GM18868 (cell line): ENCODE data around the gene IL34.

ENCODE experiments used
- ATAC-seq: cut with Tn5 transposase; IDR thresholded peaks from one replicate; pipeline ENCODE4 v1.9.1; 2021; ENCODE audit warnings: mild to moderate bottlenecking, moderate library complexity; ENCODE audit not compliant: unreplicated experiment

IL34 gene

DNA sequence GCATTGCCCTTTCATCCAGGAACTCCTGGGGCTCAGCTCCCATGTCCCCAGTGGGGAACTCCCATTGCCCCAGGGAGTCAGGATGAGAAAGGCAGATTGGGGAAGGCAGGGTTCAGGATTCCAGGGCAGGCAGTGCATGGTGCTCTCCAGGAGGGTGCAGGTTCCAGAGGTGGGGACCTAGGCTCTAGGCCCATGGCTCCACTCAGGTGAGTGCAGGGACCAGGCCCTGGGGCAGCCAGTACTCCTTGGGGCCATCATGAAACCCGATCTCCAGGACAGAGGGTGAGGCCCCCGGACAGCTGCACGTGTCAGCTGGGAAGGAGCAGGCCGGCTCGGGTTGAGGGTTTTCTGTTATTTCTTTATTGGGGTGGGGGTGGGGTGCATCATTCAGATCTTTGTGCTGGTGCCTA lies 40.7 kb downstream of the IL34 start:
- ATAC-seq = no peak

DNA sequence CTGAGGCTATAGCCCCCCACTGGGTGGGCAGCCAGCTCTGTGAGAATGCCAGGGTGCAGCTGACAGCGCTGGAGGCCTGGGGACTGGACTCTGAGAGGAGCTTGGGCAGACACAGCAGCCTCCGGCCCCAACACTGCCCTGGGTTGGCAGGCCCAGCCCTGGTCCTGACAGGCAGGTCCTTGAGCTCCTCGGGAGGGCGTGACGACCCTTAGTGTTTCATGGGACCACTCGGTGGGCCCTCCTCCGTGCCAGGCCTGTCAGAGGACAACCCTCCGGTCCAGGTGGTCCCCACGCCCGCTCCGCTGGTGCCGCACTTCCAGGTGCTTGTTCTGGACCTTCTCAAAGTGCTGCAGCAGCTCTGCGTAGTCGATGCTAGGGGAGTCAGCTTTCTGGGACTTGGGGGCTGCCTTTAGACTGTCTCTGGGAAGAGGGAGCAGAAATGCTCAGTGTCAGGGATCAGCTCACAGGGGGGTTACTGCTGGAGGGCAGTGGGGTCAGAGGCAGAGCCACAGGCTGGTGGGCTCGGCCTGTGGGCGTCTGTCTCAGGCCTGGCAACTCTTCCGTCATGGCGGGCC lies 41.4 kb downstream of the IL34 start:
- ATAC-seq = no peak

DNA sequence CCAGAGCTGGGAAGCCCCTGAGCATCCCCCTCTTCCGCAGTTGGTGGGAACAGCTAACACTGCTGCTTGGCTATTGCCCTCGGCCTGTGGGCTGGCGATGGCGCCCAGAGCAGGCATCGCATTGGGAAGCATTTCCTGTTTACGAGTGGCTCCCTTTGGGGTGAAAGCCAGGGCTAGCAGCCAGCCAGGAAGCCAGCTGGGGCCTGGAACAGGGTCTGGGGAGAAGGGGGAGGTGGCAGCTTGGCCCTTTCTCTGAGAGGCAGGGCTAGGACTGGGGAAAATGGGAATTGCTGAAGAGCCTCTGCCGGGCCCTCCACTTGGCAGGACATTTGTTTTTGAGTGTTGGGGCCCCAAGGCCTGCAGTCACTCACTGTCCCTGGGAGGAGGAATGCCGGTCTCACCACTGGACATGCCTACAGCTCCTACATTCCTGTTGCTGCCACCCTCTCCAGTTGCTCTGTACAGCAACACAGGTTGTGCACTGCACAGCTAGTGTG lies 41.9 kb downstream of the IL34 start:
- ATAC-seq = no peak

DNA sequence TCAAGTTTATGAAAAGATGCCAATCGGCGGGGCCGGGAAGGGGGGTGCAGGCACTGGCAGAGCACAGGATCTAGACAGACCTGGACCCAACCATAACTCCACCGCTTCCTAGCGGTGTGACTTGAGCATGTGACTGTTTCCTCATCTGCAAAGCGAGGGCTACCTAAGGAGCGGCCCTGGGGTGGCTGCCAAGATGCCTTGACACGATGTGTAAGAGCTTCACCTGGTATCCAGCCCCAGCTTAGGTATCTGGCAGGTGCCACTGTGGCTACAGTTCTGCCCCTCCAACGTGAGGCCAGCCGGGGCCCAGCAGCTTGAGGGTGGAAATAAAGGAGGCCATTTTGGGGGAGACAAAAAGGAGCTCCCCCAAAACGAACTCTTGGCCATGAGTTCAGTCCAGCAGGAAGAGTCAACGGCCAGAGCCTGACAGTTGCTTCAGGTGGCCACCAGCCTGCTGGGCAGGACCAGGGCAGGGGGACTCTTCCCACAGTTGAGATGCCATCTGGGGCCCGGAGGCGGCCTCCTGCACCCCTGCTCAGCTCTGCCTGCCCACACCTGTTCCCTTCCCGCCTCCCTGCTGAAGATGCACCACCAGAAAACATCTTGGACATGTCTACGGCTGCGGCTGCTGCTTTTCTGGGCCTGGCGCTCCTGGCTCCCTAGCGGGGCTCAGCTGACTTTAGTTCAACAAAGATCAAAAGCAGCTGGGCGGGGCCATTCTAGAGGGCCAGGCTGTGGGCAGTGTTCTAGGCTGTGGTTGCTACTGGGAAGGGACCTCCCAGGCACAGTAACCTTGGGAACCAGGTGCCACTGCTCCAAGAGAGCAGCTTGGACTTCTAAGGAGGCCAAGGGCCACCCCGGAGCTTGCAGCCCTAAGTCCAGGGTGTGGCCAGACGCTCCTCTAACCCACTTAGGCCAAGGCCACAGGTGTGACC lies 42.9 kb downstream of the IL34 start:
- ATAC-seq = no peak

DNA sequence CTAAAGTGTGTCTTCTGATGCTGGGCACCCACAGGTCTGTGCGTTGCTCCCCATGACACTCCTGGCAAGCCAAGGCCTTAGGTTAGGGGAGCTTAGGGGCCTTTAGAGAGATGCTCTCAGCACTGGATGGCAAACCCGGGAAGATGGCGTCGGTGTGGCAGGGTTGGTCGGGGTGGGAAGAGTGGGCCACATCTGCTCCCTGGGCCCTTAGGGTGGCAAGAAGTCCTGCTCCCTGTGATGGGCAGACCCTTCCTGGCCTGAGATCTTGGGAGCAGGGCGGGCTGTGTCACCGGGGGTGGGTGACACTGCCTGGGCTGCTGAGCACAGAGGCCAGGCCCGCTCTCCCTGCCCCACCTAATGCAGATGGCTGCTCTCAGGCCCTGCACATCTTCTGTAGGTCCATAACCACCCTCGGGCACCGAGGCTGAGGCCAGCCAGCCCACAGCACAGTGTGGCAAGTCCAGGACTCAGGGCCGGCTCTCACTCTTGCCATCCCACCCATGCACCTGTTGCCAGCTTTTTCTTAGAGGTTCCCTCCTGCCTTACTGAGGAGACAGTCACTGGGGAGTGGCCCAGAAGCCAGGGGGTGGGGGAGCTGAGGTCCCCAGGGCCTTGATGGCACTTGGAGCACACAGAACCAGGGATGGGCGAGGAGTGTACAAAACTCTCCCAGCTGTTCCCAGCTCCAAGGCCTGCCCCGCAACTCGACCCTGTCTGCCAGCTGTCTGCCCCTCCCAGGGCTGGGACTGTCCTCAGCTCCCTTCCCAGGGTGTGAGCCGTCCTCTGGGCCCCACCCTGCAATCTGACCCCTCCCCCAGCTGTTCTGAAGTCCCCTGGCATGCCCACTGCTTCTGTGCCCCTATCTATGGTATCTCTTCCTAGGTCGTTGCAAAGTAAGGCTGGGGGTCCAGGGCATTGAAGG lies 43.9 kb downstream of the IL34 start:
- no peak for ATAC-seq

DNA sequence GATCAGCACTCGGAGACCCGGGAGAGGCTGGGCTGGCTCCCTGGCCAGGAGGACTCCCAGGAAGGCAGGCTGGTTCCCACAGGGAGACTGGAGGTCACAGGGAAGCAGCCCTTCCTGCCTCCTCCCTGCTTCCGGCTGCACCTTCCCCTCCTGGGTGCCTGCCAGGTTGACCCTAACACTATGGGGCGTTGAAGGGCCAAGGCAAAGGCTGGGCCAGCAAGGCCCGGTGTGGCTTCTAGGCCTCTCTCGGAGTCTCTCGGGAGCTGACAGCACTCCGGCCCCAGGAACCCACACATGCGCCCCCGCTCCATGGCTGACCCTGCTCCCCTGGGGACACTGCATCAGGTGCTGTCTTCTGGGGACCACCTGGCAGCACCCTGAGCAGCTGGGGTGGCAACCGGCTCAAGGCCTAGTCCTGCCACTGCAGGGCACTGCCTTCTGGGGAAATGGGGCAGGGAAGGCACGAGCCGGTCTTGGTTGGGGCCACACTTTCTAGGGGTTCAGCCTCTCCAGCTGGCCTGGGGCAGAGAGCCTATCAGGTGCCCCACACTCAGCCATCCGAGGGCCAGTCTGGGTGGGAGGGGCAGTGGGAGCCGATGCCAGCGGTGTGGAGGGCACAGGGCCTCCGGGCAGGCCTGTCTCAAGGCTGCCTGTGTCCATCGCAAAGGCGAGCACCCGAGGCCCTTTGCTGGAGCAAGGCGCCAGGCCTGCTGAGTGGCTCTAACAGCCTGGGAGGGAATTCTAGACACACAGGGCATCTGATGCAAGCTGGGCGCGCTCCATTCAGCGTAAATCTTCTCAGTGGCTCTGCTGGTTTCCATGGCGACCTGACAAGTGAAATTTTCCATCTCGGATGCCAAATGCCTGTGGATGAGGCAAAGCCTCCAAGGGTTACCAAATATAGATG lies 45.1 kb downstream of the IL34 start:
- ATAC-seq = no peak

DNA sequence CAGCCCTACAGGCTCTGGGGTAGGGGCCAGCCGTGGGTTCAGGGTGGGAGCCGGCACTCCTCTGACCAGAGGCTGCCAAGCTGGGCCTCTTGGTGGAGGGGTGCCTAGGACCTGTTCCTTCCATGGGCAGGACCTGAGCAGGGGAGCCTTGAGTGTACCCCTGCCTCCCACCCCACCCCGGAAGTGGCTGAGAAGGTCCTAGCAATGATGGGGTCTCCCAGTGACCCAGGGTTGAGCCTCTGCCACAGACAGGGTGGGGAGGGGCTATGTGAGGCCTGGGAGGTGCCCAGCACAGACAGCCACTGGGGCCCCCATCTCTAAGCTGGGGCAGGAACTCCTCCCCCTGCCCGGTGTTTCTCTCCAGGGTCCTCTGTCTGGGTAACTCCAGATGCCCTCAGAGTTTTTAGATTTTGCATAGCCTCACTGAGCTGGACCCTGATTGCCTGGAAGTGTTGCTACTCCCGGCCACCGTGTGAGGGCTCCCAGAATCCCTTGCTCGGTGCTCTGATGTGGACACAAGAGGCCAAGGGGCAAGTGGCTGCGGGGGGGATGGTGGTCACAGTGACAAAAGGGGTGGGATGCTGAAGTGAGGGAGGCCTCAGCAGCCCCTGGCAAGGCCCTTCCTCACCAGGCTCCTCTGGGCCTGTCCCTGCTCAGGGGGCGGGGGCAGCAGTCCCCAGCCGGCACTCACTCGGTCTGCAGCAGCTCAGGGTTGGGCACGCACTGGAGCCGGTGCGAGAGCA lies 45.9 kb downstream of the IL34 start:
- no peak for ATAC-seq

DNA sequence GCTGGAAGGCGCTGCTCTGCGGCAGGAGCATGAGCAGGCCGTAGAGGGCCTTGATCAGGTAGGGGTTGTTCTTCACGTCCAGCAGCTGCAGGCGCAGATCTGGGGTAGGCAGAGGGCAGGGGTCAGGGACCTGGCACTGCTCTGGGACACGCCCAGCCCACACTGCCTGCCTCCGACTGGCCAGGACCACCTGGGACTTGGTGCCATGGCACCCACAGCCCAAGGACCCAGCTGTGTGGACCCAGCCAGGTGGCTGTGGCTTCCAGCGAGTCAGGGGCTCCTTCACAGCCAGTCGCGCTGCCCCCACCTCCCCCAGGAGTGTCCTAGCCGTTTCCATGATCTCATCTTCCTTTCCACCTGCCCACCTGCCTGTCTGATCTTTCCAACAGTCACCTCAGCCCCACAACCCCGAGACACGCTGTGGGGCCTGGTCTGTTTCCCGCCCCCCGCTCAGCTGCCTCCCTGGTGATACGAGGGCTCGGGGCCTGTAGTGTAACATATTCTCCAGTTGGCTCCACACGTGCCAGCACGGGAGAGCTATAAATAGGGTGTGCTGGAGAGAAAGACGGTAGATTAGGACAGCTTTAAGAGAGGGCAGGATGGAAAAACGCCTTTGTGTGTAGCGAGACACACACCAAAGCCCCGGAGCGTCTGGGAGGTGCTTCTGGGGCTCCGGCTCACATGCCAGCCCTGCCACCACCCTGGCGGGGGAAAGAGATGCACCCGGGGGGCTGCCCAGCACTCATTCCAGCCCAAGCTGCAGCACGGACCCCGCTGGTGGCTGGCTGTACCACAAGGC lies 46.7 kb downstream of the IL34 start:
- no peak for ATAC-seq

DNA sequence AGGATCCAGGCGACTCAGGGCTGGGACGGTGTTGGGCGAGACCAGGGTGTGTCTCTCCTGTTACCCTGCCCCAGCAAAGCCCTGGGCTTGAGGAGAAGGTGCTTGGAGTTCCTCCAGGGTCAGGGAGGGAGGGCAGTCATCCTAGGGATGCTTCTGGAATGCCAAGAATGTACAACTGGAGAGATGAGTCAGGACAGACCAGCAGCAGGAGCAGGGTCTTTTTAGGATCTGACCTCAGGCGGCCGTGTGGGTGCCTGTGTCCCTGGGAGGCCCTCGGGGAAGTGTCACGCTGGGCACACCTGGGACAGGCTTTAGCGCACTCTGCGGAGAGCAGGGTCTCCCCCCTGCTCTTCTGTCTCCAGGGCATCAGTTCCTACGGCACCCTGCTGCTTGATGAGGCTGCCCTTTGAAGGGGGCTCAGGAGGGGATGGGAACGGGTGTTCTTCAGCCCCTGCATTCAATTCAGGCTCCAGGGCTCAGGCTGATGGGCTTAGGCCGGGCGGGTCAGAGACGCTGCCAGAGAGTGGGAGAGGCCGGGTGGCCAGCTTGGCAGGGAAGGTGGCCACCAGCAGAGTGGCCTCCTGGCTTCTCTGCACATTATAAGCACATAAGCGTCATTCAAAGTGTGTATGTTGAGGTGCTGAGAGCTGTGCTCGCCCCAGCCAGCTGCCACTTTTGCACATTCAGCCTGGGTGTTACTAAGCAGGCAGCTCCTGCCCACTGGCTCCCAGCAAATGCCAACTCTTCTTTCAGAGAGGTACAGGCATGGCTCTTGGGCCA lies 47.9 kb downstream of the IL34 start:
- ATAC-seq = no peak

DNA sequence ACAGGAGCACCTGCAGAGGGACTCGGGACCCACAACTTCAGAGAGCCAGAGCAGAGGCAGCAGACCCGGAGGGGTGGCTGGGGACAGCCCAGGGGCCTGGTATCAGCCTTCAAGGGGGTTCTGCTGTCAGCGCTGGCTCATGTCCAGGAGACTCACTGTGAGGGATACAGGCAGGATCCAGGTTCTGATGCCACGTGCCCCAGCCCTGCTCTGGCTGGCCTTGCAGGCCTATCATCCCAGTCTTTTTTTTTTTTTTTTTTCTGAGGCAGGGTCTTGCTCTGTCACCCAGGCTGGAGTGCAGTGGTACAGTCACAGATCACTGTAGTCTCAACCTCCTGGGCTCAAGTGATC lies 48.5 kb downstream of the IL34 start:
- ATAC-seq = no peak

DNA sequence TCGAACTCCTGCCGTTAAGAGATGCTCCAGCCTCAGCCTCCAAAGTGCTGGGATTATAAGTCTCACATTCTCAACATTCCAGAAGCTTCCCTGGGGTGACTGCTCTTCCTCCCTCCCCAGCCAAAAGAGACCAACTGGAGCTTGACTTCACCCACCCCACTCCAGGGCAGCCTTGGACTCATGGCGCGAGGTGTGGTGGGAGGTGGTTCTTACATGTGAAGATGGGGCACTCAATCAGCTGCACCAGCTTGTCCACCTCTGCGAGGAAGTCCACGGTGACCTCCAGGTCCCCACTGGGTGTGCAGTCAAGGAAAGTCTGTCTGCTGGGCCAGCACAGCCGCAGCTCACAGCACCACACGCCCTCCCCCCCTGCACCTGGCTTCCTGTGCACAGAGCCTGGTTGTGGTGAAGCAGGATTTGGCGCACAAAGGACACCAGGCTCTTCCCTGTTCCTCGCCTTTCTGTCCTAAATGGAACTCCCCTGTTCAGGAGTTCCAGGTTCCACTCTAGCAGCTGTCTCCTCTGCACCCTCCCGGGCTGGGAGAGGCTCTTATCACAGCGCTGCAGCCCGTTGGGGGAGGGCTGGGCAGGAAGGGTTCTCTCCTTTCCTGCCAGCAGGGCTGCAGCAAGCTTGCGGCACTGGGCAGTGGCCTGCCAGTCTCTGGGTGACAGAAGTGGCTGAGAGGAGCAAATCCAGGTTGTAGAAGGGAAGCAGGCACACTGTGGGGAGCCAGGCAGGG lies 49.1 kb downstream of the IL34 start:
- no peak for ATAC-seq

DNA sequence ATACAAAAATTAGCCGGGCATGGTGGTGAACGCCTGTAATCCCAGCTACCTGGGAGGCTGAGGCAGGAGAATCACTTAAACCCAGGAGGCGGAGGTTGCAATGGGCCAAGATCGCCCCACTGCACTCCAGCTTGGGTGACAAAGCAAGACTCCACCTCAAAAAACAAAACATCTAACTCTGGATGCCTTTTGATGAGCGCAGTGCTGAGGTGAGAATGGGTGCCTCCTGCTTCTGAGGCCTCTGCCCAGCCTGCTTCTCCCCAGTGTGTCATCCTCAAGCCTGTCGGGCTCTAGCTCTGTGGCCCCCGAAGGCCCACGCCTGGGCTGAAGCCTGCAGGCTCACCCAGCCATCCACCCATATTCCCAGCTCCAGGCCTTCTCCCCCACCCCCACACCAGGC lies 50.0 kb downstream of the IL34 start:
- no peak for ATAC-seq

DNA sequence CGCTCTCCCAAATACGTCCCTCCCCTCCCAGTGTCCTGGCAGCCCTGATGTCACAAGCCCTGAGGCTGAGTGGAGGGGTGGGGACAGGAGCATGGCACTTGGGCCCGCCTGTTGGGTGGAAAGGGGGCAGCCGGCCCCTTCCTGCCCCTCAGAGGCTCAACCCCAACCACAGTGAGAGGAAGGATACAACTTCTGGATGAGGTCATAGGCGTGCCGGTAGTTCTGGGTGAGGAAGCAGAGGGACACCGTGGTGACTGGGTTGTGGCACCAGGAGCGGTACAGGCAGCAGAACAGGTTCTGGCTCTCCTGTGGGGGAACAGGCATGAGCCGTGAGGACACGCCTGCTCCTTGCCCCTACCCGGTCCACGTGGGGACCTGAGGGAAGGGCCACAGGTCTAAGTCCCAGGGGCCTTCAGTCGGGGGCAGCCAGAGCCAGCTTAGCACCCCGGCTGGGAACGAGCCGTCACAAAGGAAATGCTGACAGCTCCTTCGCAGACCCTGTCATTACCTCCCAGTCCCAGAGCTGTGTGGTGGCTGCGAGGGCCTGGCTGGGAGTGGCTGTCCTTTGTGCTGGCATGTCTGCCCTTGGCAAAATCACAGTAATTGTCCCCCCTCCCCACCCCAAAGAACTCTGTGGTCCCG lies 50.7 kb downstream of the IL34 start:
- no peak for ATAC-seq

DNA sequence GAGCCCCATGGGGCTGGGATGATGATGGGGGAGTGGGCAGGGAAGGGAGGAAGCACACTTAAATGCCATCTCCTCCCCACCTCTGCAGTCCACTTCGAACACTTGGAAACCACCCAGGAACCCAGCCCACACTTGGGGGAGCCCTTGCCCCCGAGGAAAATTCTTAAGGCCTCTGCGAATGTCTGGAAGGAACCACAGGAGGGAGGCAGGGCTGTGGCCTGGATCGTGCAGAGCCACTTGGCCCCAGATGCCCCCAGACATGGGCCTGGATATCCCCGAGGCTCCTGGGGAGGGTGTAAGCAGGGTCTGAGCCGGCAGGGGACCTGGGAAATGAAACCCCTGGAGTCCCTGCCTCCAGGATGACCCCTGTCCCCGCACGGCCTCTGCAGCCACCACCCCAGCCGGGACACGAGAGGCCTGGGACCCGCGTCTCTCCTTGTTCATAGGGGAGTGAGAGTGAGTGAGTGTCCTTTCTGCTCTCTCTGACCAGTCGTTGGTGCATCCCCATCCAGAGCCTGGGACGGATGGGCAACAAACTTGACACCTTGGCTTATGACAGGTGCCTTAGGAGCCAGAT lies 51.3 kb downstream of the IL34 start:
- no peak for ATAC-seq

DNA sequence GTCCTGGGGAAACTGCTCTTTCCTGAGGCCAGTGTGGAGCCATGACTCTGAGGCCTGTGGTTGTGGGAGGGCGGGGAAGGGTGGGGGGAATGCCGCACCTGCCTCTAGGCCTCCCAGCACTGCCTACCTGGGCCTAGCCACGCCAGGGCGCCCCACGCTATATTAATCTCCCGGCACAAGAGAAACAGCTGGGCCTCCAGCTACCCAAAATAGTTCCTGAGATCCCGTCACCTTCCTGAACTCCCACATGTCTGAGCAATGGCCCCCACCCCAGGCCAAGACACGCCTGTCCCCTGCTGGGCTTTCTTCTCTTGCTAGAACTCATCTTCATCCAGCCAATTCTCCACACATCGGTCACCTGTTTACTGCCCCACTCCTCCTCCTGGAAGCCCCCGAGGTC lies 52.5 kb downstream of the IL34 start:
- ATAC-seq = no peak

DNA sequence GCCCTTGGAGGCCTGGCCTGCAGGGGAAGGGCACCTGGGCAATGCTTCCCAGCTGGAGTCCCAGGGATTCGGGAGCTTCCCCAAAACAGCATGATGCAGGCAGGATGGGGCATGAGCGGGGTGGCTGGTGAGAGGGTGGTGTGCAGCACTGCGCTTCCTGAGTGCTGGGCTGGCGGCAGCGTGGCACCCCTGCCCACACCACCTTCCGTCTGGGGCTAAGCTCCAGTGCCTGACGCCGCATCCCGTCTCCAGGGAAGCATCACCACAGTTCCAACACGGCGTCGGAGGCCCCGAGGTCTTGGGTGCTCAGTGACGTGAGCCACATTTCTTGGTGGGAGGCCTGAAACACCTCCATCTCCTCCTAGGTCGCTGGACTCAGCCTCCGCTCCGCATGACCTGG lies 53.3 kb downstream of the IL34 start:
- no peak for ATAC-seq
